GM12874 (cell line): ENCODE measurements around the gene PIGM.

Experiments
- CTCF ChIP-seq: IDR thresholded peaks from 2 replicates; pipeline ENCODE4 v1.5.1; 2011; ENCODE audit warnings: low read depth, mild to moderate bottlenecking, control low read depth, low read length, moderate library complexity; ENCODE audit not compliant: insufficient read depth

The PIGM gene

GRCh38 chr1:160075836-160076235, 44.0 kb upstream of the PIGM start:
- no peak for TF ChIP-seq CTCF

GRCh38 chr1:160074865-160075264, 43.1 kb upstream of the PIGM start:
- no peak for TF ChIP-seq CTCF

GRCh38 chr1:160071289-160071688, 39.5 kb upstream of the PIGM start:
- TF ChIP-seq CTCF = no peak

- TF ChIP-seq CTCF = no peak
Observed at GRCh38 chr1:160070243-160071163, 38.7 kb upstream of the PIGM start.

- no peak for TF ChIP-seq CTCF
Observed at GRCh38 chr1:160069460-160070231, 37.9 kb upstream of the PIGM start, which contains the start of gene KCNJ10. Gene KCNJ10 (minus strand): TSS chr1:160070160. CDS start chr1:160042532, 27,628 bp downstream.

GRCh38 chr1:160068225-160068624, 36.4 kb upstream of the PIGM start:
- TF ChIP-seq CTCF = no peak
